Adrenal gland (tissue), 5 donors: ENCODE data around the gene MRPL50.

Experiments
- POLR2A ChIP-seq, 2 donors: fragments of 450-650 bp; IDR thresholded peaks; one replicate each; pipeline ENCODE4 v1.6.1; 2017; ENCODE audit warnings: antibody characterized with exemption in 2 of 2, mild to moderate bottlenecking in 2 of 2, moderate library complexity in 1 of 2
- TF ChIP-seq, protein P1 (sequence below), 6 experiments: fragments of 450-650 bp in 4 of 6; fragments of 200-600 bp in 2 of 6; sonication (generic) in 1 of 6; IDR thresholded peaks; 1 replicate in 5 of 6; 2 replicates in 1 of 6; pipeline versions ENCODE4 v1.5.1 to v1.8.0; 2016 to 2021; ENCODE audit warnings: antibody characterized with exemption in 6 of 6, mild to moderate bottlenecking in 2 of 6, moderate library complexity in 1 of 6
- donor health status: DM: no; HTN: no; CAD: no.

DNA sequence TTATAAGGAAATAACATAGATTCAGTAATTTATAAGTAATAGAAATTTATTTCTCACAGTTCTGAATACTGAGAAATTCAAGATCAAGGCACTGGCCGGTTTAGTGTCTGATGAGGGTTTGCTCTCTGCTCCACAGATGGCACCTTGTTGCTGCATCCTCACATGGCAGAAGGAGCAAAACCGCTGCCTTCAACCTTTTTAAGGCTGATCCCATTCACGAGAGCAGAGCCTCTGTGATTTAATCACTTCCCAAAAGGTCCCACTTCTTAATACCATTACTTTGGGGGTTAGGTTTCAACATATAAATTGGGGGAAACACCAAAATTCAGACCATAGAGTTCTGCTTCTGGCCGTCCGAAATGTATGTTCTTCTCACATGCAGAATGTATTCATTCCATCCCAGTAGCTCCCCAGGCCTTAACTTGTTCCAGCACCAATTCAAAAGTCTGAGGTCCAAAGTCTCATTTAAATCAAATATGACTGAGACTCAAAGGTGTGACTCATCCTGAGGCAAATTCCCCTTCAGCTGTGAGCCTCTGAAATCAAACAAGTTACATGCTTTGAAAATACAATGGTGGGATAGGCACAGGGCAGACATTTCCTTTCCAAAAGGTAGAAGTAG is 44.2 kb downstream of the MRPL50 start:
- TF ChIP-seq, protein P1, sequence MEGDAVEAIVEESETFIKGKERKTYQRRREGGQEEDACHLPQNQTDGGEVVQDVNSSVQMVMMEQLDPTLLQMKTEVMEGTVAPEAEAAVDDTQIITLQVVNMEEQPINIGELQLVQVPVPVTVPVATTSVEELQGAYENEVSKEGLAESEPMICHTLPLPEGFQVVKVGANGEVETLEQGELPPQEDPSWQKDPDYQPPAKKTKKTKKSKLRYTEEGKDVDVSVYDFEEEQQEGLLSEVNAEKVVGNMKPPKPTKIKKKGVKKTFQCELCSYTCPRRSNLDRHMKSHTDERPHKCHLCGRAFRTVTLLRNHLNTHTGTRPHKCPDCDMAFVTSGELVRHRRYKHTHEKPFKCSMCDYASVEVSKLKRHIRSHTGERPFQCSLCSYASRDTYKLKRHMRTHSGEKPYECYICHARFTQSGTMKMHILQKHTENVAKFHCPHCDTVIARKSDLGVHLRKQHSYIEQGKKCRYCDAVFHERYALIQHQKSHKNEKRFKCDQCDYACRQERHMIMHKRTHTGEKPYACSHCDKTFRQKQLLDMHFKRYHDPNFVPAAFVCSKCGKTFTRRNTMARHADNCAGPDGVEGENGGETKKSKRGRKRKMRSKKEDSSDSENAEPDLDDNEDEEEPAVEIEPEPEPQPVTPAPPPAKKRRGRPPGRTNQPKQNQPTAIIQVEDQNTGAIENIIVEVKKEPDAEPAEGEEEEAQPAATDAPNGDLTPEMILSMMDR (IDR thresholded peaks at IDR 0.05) = no peak
- no peak for TF ChIP-seq POLR2A (IDR thresholded peaks at IDR 0.05)
